Fibroblast of the conjunctiva (primary cell): ENCODE results near the gene UNK.
"Not testable (repeated sequence)": the region's sequence is repeated elsewhere in the genome, so short reads cannot be mapped to it uniquely, and the experiment has no call there.

Experiments
- DNase-seq: peaks from one replicate; pipeline ENCODE4 v3.0.0-alpha.2; 2010; ENCODE audit warnings: low read depth

UNK gene

DNA sequence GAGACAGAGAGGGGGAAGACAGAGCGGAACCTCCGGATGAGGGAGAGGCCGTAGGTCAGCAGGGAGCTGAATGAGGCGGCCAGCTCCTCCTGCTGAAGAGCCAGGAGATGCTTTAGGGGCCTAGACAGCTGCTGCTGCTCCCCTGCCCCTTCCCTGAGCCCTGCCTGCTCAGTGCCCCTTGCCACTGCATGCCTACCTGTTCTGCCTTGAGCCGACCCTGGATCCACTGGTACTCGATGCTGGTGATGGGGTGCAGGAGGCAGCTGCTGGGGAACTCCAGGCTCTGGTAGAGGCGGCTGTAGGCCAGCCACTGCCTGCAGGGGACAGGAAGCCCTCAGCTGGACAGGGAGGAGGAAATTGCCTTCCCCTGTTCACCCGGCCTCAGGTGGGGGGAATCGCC is 52.0 kb downstream of the UNK start:
- DNase-seq: no peak

DNA sequence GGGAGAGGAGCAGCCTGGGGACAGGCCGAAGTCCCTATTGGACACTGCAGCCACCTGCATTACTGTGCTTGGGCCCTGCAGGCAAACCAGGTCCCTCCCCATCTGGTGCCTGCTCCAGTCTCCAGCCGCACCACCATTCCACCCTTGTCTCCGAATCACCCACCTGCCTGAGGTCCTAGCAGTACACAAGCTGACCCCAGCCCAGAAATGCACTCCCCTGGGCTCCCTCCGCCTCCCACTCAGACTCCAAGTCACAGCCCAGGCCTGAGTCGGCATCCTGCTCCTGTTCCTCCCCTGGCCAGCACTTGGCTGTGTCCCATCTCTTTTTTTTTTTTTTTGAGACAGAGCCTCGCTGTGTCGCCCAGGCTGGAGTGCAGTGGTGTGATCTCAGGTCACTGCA is 53.3 kb downstream of the UNK start:
- DNase-seq: no peak

DNA sequence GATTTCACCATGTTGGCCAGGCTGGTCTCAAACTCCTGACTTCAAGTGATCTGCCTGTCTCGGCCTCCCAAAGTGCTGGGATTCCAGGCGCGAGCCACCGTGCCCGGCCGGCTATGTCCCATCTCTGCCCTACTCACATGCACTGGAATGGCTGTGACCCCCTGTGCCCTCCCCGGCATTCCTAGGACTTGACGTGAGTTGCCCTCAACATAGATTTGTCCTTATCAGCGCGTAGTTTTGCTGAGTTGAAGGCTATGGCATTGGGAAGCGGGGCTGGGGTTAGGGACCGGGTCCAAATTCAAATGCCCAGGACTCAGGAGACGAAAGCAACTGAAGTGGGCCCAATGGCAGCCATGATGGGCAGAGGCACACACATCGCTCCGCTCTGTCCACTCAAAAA is 53.8 kb downstream of the UNK start:
- no peak for DNase-seq

DNA sequence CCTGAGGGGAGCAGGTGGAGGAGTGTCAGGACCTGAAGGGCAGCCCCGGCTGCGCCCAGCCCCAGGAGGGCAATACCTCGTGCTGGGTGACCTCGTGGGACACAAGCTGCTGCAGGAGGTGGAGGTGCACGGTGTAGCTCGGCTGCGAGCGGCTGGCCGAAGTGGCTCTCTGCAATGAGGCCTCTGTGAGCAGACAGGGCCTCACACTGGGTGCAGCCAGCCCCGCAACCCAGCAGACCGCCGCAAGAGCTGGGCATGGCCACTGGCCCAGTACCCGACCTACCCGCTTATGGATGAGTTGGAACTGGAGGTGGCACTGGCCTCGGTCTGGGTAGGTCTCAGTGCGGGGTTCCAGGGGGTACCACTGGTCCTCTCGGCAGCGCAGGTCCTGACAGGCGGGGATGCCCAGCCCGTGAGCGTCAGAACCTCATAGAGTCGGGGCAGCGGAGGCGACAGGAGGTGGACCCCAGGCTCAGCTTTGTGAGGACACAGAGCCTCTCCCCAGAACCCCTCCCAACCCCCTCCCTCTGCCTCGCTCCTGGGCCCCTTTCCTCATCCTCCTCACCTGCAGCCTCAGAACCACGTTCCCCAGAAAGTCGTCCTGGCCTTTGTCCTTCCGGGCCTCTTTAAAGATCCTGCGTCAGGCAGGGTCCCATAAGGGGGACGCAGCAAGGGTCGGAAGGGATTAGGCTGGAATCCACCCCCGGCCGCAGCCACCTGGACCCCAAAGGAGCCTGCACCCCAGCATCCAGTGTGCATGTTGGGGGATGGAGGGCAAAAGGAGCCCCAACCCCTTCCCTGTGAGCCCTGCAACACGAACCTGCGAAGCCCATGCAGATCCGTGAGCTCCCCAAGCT is 55.6 kb downstream of the UNK start:
- DNase-seq: no peak

DNA sequence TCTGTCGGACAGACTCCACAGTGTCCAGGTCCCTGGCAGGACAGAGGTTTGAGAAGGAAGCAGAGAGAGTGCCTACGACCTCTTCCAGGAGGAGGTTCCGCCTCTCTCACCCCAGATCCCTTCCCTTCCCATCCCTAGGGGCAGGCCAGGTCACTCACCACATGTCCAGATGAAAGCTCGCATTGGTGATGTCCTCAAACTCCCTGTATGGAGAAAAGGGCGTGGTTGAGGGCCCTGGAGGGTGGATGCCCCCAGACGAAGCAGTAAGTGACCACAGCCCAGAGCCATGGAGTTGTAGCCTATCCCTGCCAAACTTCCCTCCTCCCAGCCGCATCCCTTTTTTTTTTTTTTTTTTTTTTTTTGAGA is 56.2 kb downstream of the UNK start:
- DNase-seq: no peak

DNA sequence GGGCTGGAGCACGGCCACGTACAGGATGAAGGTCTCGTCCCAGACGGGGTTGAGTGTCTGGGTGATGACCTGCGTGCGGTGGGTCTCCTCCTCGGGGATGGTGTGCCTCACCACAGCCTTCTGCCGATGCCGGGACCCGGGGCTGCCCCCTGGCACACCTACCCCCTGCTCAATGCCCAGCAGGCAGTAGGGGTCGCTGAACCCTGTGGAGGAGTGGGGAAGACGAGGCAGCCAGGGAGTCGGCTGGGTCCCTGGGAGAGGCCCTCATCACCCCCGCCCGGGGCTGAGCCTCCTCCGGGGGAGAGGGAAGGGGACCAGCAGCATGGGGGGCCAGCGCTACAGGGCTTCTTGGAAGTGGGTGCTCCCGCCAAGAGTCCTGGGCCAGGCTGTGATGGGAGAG is 57.8 kb downstream of the UNK start:
- DNase-seq: no peak

DNA sequence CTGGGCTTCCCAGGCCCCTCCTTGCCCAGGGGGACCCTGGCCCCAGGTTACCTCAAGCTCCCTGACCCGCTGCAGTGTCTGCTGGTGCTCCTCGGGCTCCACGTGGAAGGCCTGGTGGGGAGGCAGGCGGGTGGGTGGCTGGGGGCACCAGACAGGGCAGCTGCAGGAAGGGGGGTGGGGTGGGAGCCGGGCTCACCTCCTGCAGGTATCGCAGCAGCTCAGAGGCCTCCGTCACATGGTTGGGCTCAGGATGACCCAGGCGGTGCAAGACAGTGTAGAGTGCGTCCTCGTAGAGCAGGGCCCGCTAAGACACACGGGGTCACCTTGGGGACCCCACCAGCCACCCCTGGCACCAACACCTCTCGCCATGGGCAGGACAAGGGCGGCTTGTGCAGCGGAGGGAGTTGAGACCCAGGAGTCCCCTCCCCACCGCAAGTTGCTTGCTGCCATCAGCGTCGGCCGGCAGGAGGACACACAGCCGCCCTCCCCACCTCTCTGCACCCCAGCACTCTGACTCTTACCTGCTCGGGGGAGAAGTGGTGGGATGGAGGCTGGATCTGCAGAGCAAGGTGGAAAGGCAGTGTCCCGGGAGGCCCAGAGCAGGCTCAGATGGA is 58.5 kb downstream of the UNK start:
- DNase-seq: no peak

DNA sequence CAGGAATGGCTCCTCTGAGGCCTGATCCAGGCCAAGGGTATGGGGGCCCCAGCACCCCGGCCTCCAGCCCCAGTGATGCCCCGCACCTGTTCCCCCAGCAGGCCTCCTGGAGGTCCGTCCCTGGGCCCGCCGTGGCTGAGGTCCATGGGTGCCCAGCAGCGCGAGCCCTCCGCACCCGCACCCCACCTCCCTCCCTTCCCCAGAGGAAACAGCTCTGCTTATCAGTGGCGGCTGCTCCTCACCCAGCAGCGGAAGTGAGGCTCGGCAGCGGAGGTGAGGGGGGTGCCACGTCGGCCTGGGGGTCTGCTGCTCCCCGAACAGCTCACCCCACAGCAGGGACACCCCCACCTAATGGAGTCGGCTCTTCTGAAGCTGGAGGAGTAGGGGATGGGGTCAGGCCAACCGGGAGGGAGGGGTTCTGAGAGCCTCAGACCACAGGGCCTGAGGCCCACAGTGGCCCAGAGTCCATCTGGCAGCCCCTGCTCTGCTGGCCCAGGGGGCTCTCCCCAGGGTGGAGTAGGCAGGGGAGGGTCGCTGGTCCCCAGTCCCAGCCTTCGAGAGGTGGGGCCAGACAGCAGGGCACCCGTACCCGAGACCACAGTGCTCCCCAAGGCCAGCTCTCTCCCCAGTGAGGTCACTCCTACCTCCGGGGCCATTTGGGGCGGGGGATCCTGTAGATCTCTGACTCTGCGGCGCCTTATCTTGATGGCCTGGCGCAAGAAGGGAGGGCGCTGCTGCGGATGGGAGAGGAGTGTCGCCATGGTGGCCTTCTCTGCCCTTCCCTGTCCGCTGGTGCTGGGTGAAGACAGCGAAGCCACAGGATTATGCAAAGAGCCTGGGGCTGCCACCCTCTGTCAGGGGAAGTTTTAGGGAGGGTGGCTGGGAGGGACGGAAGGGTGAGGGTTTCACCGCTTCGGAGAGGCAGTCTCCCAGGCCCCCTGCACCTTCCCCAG is 59.2 kb downstream of the UNK start, which contains the start of gene UNC13D:
Gene UNC13D, minus strand, starts transcription at position 828 of the 953 bp plus-strand sequence. Its CDS starts 67 bp downstream, at position 761.
- no peak for DNase-seq

DNA sequence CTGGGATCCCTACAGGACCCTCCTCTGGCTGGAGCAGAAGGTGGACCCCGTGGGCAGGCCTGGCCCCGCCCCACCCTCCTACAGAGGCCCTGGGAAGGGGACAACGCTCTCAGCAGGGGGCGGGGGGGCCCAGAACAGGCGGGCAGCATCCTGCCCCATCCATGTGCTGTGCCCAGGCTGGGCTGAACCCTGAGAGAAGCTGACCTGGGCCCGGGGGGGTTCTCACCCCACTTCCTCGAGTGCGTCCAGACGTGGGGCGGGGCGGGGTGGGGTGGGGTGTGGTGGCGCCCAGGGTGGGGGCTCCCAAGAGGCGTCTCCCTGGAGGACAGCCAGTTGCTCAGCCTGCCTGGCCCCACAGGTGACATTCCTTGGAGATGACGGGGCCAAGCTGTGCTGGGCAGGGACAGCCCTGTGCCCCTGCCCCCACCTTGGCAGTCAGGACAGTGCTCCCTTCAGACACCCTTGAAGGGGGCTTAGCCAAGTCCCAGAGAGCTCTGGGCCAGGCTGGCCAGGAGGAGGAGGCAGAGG is 60.0 kb downstream of the UNK start:
- DNase-seq: no peak

DNA sequence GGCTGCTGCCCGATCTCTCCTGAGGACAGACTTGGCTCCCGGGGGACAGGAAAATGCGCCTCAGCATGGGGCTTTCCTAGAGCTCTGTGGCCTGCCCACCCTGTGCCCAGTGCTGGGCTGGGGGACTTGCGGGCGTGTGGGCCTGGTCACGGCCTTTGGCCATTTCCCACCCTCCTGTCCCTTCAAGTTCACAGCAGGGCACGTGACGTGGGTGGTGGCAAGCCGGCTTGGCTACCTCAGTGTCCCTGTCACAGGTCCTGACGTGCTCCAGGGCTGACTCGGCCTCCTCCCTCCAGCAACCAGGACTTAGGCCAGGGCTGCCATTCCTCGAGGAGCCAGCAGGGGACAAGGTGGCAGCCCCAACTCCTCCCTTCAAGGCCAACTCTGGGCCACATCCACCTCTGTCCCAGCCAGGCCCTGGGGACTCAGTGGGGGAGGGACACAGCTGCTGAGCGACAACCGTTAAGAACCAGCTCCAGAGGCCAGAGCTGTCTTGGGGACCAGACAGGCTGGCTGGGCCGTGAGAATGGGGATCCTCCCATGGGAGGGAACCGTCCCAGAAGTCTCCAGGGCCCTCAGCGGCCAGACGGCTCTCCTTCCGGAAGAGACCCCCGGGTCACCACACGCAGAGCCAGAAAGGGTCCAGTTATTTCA is 60.6 kb downstream of the UNK start:
- DNase-seq: no peak

DNA sequence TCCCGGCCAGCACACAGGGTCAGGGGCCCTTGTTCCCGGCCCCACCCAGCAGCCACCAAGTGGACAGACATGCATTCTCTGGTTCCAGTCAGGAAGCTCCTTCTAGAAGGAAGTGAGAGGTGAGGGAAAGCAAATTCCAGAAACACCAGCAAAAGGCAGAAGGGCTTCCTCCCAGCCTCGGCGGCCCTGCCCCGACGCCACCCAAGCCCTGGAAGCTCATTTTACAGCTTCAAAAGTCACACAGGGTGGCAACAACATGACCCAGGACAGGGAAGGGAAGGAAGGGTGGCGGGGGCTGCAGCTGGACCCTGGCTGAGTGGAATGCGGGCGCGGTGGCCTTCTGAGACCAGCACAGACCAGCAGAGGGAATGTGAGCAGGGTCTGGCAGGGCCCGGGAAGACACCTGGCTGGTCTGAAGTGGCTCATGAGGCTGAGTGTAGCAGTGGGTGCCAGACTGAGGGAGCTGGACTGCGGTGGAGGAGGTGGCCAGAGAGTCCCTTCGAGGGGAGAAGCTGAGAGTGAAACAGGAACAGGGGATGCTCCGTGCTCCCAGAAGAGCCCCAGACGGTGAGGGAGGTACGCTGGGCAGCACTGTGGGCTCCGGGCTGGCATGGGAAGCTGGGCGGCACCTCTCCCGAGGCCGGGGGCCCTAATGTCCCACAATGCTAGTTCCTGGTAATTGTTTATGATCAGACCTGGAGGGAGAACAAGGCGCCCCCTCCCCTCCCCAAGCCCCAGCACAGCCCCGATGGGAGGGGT is 61.5 kb downstream of the UNK start:
- no peak for DNase-seq

DNA sequence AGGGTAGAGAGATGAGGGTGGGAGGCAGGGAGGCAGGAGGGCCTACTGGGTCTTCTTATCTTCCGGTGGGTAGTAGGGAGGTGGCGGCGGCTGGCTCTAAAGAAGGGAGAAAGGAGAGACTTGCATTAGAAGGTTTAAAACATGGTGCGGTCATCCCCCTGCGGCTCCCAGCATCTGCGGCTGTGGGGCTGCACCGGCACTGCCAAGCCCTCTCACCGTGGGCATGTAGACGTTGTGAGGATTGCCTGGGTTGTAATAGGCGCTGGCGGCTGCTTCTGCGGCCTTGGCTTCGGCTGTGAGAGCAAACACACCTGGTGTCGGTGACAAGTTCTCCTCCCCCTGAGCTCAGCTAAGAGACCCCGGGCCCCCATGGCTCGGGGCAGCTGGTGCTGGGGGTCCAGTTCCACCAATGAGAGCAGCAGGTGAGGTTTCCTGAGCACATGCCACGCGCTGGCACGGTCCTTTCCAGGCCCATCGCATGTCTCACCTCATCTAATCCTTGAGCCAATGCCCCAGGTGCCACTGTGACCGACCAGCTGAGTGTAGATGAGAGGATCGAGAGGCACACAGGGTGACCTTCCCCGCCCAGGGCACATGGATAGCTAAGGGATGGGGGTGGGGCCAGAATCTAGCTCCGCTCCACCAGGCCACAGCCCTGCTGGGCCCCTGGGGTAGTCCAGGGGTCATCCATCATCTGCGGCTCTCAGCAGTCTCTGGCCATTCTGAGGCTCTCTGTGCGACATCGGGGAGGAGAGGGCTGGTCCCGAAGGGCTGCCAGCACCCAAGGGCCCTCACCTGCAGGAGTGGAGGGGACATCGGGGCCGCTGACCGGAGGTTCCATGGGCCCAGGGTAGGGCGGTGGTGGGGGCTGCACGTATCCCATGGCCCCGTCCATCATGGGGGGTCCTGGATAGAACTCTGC is 62.3 kb downstream of the UNK start:
- DNase-seq: no peak

DNA sequence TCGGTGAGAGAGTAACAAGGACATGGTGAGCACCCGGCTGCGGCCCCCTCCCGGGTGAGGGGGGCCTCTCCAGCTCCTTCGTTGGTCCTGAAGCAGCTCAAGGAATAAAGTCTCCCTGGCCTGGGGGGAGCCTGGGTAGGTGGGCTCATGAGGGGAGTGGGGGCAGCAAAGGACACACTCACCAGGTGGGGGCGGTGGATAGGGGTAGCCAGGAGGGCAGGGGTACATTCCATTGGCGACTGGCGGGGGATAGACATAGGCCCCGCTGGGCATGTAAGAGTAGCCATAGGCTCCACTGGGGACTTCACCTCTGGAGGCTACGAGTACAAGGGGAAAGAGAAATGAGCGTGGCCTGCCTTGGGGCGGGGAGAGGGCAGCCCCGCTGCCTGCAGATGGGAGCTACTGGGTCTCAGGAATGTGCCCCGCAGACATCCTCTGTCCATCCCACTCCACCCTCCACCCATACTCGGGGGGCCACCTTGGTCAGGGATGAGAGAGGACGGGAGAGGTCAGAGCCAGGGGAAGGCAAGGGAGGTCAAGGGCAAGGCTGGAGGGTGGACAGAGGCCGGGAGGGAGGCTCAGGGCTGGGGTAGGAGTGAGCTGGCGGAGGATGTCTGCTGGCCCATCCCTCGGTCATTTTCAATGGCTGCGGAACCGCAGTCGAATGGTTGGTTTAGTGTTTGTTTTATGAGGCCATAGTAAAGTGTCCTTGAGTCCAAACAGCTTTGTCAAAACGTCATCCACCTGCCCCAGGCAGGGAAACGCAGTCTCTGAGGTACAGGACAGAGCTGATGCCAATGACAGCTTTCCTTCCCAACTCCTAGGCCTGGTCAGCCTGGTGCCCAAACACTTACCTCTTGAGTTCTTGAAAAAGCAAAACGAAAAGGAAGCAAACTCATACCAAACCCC is 63.3 kb downstream of the UNK start:
- DNase-seq: no peak

DNA sequence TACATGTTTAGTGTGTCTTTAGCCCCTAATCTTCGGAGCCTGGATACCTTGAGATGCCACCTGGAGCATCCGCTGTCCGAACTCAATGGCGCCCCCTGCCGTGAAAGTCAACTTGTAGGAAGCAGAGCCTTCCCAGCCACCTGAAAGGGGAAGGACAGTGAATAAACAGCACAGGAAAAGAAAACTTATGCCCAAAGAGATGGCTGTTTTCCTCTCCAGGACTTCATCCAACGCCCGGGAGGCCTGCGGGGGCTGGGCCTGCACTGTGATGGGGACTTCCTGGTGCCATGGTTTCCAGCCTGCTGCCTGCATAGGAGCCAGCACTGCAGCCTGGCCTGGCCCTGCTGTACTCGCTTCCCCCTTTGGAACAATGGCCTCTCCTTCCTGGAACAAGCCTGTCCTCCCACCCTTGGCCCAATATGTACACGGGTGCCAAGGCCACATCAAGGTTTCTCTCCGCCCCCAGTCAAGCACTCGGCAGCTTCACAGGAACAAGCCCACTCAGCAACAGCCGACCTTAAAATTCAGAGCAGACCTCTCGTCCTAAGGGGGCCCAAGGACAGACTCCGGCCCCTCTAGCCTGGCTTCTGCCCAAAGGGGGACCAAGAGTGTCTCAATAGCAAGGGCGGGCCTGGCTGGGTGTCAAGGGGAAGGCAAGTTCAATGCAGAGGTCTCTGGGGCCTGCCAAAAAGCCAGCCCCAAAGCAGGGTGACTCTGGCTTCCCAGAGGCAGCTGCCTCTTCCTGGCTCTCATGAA is 64.1 kb downstream of the UNK start:
- DNase-seq: no peak

DNA sequence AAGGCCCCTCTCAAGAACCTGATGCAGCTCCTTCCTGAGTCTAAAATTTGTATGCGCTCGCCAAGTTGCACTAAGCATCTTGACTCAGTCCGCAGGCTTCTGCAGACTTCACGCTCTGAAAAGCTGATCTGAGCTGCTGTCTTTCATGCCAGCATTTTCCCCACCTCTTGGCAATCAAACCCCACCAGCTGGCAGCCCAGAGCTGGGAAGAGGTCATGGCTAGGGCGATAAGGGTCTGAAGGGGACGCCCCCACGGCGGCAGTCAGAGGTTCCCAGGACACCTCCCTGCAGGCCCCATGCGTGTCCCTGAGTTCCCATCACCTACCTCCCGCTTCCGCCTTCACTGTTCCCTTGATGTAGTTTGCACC is 64.7 kb downstream of the UNK start:
- DNase-seq: no peak

DNA sequence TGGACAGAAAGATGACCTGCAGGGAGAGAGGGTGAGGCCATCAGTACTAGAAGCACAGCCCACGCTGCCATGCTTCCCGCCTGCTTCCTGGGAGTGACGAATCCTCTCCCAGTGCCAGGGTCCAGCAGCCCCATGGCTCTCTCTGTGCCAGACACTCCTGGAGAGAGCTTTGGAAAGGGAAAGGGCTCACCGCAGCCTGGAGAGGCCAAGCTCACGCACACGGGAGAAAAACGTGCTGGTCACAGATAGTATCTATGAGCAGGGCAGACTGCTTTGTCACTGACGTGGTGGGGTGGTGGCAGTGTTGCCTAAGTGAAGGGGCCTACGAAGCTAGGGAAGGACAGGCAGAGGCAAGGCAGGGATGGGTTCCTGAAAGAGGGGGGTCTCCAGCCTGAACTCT is 65.1 kb downstream of the UNK start:
- DNase-seq: no peak

DNA sequence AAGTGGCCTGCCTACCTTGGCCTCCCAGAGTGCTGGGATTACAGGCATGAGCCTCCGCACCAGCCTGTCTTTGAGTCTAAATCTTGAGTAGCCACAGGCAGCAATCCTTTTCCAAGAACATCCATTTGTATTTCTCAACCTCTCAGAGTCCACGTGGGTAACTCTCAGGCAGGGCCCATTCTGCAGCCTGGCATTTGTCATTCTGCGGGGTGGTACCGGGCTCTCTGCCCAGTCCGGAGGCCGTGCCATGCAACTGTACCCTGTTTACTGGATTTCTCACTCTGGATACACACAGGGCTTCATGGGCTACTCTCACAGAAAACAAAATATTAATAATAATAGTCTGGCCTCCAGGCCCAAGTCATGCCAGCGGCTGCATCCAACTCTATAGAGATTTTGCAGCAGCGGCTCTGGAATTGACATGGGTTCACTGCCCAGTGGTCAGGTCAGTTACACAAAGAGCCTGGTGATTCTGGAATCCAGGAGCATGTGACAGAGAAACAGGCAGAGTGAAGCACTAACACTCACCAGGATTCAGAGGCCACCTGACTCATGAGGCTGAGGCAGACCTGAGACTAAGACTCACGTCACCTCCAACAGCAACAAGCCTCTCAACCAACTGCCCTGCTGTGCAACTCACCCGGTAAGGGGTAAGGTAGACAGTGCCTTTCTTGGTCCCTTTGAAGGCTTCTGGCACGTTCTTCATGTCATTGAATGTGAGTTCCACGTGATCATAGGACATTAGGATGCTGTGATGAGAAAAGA is 66.5 kb downstream of the UNK start:
- no peak for DNase-seq

DNA sequence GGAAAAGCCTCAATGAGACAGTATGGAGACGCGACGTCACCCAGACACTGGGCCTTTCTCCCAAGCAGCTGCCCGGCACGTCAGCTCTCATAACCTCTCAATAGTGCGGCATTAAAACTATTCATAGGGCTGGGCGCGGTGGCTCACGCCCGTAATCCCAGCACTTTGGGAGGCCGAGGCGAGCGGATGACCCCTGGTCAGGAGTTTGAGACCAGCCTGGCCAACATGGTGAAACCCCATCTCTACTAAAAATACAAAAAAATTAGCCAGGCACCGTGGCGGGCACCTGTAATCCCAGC is 67.0 kb downstream of the UNK start:
- not testable (repeated sequence) for DNase-seq
